Stimulated activated CD8-positive, alpha-beta memory T cell treated with anti-CD3 and anti-CD28 coated beads, Interleukin-7, amount 100 ng/mL, for 4 hours (primary cell): ENCODE measurements around the gene CIB1.

Source experiments
- DNase-seq, 2 donors: peaks; one replicate each; pipeline ENCODE4 v3.0.0-alpha.2; 2020; ENCODE audit warnings: low read depth in 2 of 2

Gene CIB1

DNA sequence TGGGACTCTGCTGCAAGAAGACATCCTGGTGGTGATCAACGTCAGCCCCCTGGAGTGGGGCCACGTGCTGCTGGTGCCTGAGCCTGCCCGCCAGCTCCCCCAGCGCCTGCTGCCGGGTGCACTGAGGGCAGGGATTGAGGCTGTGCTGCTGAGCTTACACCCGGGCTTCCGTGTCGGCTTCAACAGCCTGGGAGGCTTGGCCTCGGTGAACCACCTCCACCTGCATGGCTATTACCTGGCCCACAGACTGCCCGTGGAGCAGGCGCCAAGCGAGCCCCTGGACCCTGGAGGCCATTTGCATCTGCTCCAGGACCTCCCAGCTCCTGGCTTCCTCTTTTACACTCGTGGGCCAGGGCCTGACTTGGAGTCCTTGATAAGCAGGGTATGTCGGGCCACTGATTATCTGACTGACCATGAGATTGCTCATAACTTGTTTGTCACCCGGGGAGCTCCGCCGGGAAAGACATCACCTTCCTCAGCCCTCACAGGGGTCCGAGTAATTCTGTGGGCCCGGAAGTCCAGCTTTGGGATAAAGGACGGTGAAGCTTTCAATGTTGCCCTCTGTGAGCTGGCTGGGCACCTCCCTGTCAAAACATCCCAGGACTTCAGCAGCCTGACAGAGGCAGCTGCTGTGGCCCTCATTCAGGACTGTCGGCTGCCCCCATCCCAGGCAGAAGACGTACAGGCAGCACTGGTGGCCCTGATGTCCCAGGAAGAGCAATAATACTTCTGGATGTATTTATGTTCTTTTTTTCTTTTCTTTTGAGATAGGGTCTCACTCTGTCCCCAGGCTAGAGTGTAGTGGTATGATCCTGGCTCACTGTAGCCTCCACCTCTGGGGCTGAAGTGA lies 7.8 kb upstream of the CIB1 start:
- no peak for DNase-seq

GRCh38 chr15:90240856-90241255 lies 7.1 kb upstream of the CIB1 start:
- no peak for DNase-seq

- DNase-seq = no peak
These were observed 5.6 kb upstream of the CIB1 start for GRCh38 chr15:90239371-90239770.

GRCh38 chr15:90234096-90234988 lies 601 bp upstream of the CIB1 start, which contains the start of gene GDPGP1:
GDPGP1 (plus strand) TSS chr15:90234209; CDS start chr15:90240909, 6,700 bp downstream.
- no peak for DNase-seq

DNA sequence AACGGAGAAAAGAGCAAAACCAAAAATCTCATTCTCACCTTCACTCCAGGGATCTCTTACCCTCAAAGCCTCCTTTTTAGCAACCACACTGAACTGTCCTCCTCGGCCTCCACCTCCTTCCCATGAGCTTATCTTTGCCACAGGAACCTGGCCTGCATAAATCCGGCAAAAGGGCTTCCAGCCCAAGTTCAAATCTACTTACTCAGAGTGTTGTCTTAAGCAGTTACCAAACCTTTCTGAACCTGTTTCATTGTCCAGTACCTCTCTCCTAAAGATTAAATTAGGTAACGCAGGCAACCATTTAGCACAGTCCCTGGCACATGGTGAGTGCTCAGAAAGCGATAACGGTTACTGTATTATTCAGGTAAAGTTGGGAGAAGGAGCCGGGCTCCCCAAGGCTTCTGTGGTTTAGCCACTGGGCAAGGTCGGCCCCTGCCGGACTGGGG lies 777 bp downstream of the CIB1 start:
- DNase-seq = no peak

GRCh38 chr15:90232196-90232595 lies 1.5 kb downstream of the CIB1 start:
- no peak for DNase-seq

DNA sequence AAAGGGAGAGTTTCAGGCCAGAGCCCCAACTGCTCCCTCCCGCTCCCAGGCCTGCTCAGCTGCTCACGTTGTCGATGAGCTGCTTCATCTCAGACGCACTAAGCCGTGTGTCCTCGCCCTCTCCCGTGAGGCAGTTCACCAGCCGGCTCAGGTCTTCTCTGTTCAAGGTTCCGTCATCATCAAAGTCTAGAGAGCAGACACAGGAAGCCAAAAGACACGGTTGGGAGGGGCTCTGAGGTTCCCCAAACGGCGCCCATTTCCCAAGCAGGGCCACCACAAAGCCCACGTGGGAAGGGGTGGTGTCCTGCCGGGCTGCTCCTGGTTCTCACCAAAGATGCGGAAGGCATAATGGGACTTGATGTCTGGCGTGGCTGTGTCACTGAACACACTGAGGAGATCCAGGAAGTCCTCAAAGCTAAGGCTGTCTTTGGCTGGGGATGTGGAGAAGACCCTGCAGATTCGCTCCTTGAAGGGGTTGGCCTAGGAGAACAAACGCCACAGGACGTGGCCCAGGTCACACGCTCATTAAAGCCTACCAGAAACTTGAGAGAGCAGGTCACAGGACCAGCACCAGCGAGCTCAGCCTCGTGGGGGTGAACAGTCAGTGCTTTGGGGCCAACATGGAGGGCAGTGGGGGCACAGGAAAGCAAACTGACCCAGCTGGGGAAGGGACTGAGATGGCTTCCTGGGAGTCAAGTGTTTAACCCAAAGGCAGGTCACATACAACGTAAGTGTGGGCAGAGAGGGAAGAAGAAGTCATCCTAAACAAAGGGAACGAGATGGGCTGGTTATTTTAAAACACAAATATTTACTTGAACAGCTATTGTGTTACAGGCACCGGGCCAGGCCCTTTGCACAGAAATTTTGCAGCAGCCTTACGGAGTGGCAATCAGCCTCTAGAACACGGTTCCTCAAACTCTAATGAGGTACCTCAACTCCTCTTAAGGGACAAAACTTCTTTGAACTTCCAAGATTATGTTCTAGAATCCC lies 2.4 kb downstream of the CIB1 start:
- DNase-seq = peak; percentile 63

- DNase-seq = no peak
These were observed 3.1 kb downstream of the CIB1 start for GRCh38 chr15:90230610-90231009.

GRCh38 chr15:90230071-90230494 lies 3.7 kb downstream of the CIB1 start:
- no peak for DNase-seq

GRCh38 chr15:90228960-90229359 lies 4.8 kb downstream of the CIB1 start:
- DNase-seq = no peak

- no peak for DNase-seq
These were observed 5.6 kb downstream of the CIB1 start for GRCh38 chr15:90227816-90228772.

GRCh38 chr15:90227336-90227735 lies 6.4 kb downstream of the CIB1 start:
- no peak for DNase-seq

GRCh38 chr15:90225504-90226234 lies 8.1 kb downstream of the CIB1 start:
- no peak for DNase-seq

DNA sequence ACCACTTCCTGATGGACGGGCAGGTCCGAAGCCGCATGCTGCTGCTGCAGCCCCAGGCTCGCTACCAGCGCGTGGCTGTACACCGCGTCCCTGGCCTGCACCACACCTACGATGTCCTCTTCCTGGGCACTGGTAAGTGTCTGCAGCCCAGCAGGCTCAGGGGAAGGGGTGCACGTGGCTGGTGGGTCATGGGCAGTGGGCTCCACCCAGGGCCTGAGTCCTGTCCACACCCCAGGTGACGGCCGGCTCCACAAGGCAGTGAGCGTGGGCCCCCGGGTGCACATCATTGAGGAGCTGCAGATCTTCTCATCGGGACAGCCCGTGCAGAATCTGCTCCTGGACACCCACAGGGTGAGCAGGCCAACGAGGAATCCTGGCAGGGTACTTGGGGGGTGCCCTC lies 8.7 kb downstream of the CIB1 start:
- no peak for DNase-seq

- no peak for DNase-seq
These were observed 10.1 kb downstream of the CIB1 start for GRCh38 chr15:90223441-90224165.

DNA sequence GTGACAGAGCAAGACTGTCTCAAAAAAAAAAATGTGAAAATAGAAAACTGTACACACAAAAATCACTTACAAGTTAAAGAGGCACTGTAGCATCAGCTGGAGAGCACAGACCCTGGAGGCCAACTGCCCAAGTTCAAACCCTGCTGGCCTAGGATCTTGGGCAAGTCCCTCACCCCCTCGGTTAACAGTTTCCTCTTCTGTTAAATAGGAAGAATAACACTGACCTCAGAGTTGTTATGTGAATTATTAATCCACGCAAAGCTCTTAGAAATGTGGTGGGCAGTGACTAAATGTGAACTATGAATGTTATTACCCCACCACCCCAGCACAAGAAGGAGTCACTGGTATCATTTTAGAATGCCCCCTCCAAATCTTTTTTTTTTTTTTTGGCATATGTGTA lies 11.2 kb downstream of the CIB1 start:
- no peak for DNase-seq

DNA sequence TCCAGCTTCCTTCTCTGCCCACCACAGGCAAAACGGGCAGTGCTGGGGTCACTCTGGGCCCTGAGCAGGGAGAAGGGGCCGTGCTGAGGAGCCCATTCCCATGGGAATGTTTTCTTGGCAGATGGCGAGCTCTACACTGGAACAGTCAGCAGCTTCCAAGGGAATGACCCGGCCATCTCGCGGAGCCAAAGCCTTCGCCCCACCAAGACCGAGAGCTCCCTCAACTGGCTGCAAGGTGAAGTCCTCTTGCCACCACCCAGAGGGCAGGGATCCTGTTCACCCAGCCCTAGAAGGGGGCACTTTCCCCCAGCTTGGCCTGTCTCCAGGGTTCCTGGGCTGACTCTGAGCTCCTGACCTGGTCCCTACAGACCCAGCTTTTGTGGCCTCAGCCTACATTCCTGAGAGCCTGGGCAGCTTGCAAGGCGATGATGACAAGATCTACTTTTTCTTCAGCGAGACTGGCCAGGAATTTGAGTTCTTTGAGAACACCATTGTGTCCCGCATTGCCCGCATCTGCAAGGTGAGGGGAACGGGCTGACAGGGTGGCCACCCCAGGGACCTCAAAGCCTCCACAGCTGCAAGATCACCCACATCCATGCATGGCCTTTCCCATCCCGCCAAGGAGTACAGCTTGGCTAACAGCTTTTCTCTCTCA lies 12.4 kb downstream of the CIB1 start:
- no peak for DNase-seq

DNA sequence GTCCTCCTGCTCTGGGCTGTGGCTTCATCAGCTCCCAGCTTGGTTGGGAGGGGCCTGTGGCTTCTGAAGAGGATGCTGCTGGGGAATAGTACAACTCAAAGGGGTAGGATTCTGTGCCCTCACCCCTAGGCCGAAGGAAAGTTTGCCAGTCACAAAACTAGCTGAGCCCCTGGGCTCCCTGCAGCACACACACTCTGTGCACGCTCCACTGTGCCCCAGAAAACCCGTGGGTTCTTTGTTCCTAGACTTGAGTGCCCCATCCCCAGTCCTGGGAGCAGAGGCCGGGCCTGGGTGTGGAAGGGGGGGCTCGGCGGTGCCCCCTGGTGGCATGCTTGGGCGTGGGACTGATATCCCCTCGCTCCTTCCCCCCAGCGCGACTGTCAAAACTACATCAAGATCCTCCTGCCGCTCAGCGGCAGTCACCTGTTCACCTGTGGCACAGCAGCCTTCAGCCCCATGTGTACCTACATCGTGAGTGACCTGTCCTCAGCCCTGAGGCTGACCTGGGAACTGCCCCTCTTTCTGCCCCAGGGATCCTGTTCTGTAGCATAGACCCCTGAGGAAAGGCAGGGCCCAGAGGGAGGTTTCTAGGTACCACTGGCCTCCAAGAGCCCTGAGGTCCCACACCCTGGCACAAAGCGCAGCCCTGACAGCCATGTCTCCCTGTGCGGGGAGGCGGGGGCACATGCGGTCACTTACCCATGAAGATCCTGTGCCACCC lies 14.2 kb downstream of the CIB1 start:
- DNase-seq = peak in 1 of 2 donors; percentile 44
